ENCODE data around the gene DNMT3A.

Gene DNMT3A

DNA sequence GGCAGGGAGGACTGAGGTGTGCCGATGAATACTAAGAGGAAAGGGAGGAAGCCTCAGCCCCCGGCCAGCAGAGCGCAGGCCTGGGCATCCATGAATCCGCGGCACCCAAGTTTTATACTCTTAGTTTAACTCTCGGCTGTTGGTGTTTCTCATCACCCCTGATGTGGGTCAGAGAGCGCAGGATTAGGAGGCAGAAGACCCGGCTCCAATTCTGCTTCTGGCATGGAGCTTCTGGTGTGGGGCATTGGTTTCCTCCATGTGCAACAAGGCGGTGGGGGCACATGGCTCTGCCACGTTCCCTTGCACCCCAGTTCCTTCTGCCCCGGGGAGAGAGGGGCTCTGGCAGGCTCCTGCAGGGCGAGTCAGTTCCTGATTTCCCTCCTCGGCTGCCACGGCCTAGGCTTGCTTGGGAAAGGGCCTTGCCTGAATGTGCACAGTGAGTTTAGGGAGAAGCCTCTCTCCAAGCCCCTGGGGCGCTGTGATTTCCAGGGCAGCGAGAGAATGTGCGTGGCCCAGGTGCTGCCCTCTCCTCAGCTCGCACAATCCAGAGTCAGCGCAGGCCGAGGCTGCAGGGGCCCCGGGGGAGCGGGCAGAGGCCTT lies 36.2 kb upstream of the DNMT3A start:
- Histone ChIP-seq H3K9me3 (ENCODE audit: insufficient read depth, low read depth, low read length) (no peaks in the 10 kb centered on the region), H3F3A (ENCODE audit: low read depth) (no peaks in the 10 kb centered on the region), H3K9ac (ENCODE audit: low read depth, low read length, poor library complexity, severe bottlenecking) (peak overlapping the region; percentile 69), H3K27me3 (ENCODE audit: insufficient read depth, low read length, poor library complexity, severe bottlenecking) (no peaks in the 10 kb centered on the region), H3K4me2 (ENCODE audit: low read depth, low read length, poor library complexity, severe bottlenecking) (peak overlapping the region; percentile 92), H4K20me1 (ENCODE audit: insufficient read depth, low read length, poor library complexity, severe bottlenecking) (no peaks in the 10 kb centered on the region), H3K4me3 (ENCODE audit: low read length, poor library complexity, severe bottlenecking) (peak overlapping the region; percentile 65), H3K36me3 (ENCODE audit: insufficient read depth, low read length) (no peaks in the 10 kb centered on the region), H3K79me2 (ENCODE audit: insufficient read depth, low read length) (no peaks in the 10 kb centered on the region), H2AFZ (ENCODE audit: low read length) (no peak overlapping the region), H3K4me1 (ENCODE audit: insufficient read depth, low read length, poor library complexity, severe bottlenecking) (peaks cover 28% of the 10 kb centered on the region), H3K9me2 (replicated peaks; ENCODE audit: low read depth, low read length) (no peaks in the 10 kb centered on the region)
- TF ChIP-seq, protein P1, sequence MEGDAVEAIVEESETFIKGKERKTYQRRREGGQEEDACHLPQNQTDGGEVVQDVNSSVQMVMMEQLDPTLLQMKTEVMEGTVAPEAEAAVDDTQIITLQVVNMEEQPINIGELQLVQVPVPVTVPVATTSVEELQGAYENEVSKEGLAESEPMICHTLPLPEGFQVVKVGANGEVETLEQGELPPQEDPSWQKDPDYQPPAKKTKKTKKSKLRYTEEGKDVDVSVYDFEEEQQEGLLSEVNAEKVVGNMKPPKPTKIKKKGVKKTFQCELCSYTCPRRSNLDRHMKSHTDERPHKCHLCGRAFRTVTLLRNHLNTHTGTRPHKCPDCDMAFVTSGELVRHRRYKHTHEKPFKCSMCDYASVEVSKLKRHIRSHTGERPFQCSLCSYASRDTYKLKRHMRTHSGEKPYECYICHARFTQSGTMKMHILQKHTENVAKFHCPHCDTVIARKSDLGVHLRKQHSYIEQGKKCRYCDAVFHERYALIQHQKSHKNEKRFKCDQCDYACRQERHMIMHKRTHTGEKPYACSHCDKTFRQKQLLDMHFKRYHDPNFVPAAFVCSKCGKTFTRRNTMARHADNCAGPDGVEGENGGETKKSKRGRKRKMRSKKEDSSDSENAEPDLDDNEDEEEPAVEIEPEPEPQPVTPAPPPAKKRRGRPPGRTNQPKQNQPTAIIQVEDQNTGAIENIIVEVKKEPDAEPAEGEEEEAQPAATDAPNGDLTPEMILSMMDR (conservative IDR thresholded peaks at IDR 0.05; ENCODE audit: low read length), result no peak
- TF ChIP-seq EZH2phosphoT487 (IDR thresholded peaks at IDR 0.05; ENCODE audit: borderline replicate concordance), result no peak

DNA sequence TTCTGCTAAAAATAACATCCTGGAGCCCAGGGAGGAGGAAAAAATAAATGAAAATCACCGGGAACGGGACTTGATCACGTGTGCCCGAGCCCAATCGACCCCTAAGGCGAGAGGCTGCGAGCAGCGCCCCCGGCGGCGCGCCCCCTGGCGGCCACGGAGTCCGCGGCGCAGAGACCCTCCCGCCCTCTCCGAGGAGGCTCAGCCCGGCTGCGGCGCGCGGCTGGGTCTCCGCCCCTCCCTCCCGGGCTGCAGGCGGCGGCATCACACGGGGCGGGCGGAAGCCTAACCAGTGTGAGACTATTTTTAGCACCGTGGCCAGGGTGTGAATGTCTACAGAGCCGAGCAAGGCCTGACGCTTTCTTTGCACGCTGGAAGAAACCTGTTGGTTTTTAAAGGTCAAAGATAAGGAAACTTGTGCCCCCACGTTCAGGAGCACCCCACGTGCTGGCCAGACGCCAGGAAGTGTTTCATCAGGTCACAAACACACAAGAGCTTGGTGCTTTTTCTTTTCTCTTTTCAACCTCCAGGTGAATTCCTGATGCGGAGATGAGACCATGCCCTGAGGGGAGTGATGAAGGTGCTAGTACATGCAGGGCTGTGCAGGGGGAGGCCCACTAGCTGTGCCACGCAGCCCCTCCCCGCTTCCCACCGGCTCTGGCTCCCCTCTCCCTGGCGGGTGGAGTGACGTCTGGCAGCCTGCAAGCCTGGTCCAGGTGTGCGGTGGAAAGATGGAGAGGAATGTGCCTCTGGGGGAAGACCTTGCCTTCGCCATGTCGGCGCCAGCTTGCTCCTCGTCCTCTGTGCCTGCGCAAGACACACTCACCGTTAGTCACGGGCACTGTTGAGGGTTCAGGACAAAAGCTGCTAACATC lies 35.3 kb upstream of the DNMT3A start:
- H2AFZ ChIP-seq (ENCODE audit: low read length), result peak overlapping the region; percentile 90
- no peaks in the 10 kb centered on the region for H3F3A ChIP-seq (ENCODE audit: low read depth)
- H3K9me2 ChIP-seq (replicated peaks; ENCODE audit: low read depth, low read length), result no peaks in the 10 kb centered on the region
- no peaks in the 10 kb centered on the region for H3K9me3 ChIP-seq (ENCODE audit: insufficient read depth, low read depth, low read length)
- peak overlapping the region; percentile 69 for H3K9ac ChIP-seq (ENCODE audit: low read depth, low read length, poor library complexity, severe bottlenecking)
- H3K4me3 ChIP-seq (ENCODE audit: low read length, poor library complexity, severe bottlenecking), result peak overlapping the region; percentile 65
- no peaks in the 10 kb centered on the region for H4K20me1 ChIP-seq (ENCODE audit: insufficient read depth, low read length, poor library complexity, severe bottlenecking)
- peak overlapping the region; percentile 92 for H3K4me2 ChIP-seq (ENCODE audit: low read depth, low read length, poor library complexity, severe bottlenecking)
- no peak for TF ChIP-seq EZH2phosphoT487 (IDR thresholded peaks at IDR 0.05; ENCODE audit: borderline replicate concordance)
- TF ChIP-seq, protein P1 (conservative IDR thresholded peaks at IDR 0.05; ENCODE audit: low read length), result peak; percentile 84
- H3K27me3 ChIP-seq (ENCODE audit: insufficient read depth, low read length, poor library complexity, severe bottlenecking), result no peaks in the 10 kb centered on the region
- H3K4me1 ChIP-seq (ENCODE audit: insufficient read depth, low read length, poor library complexity, severe bottlenecking), result peaks cover 28% of the 10 kb centered on the region
- no peaks in the 10 kb centered on the region for H3K79me2 ChIP-seq (ENCODE audit: insufficient read depth, low read length)
- no peaks in the 10 kb centered on the region for H3K36me3 ChIP-seq (ENCODE audit: insufficient read depth, low read length)

DNA sequence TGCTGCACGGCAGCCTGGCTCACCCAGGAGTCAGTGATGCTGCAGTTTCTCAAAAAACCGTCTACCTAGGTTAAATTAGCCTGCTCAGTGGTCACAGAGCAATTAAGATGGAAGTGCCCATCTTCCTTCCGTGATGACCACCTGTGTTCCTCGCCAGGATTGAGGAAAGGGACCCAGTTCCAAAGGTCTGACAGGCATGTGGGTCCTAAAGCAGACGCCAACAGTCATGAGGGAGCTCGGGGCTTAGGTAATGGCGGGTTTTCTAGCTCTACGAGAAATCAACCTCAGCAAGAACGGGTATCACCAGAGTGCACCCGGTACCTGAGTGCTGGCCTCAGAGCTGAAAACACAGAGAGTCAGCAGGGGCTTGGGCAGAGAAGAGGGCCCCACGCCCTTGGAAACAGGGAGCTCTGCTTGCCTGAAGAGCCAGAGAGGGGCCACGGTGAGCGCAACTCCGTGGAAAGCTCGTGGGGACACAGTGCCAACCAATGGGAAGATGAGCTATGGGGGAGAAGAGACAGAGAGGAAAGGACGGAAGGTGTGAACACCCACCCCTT lies 34.3 kb upstream of the DNMT3A start:
- Histone ChIP-seq H3K79me2 (ENCODE audit: insufficient read depth, low read length) (no peaks in the 10 kb centered on the region), H2AFZ (ENCODE audit: low read length) (peak overlapping the region; percentile 90), H3K9me2 (replicated peaks; ENCODE audit: low read depth, low read length) (no peaks in the 10 kb centered on the region), H3K27me3 (ENCODE audit: insufficient read depth, low read length, poor library complexity, severe bottlenecking) (no peaks in the 10 kb centered on the region), H3K36me3 (ENCODE audit: insufficient read depth, low read length) (no peaks in the 10 kb centered on the region), H3F3A (ENCODE audit: low read depth) (no peaks in the 10 kb centered on the region), H4K20me1 (ENCODE audit: insufficient read depth, low read length, poor library complexity, severe bottlenecking) (no peaks in the 10 kb centered on the region), H3K9ac (ENCODE audit: low read depth, low read length, poor library complexity, severe bottlenecking) (peak overlapping the region; percentile 51), H3K4me1 (ENCODE audit: insufficient read depth, low read length, poor library complexity, severe bottlenecking) (peaks cover 28% of the 10 kb centered on the region), H3K4me3 (ENCODE audit: low read length, poor library complexity, severe bottlenecking) (peak overlapping the region; percentile 65), H3K9me3 (ENCODE audit: insufficient read depth, low read depth, low read length) (no peaks in the 10 kb centered on the region), H3K4me2 (ENCODE audit: low read depth, low read length, poor library complexity, severe bottlenecking) (peak overlapping the region; percentile 92)
- TF ChIP-seq, protein P1 (conservative IDR thresholded peaks at IDR 0.05; ENCODE audit: low read length), result no peak
- TF ChIP-seq EZH2phosphoT487 (IDR thresholded peaks at IDR 0.05; ENCODE audit: borderline replicate concordance), result no peak

Measured in Loucy (cell line).